Right atrium auricular region (tissue), 2 donors: ENCODE results near the gene ADCK1. TPM values are rescaled to one million over a fixed set of nuclear protein-coding genes. Genes with fewer than 3 reads are reported as not detected.

Experiments used
- DNase-seq: peaks from one replicate; pipeline ENCODE4 v3.0.0-alpha.2; 2019; ENCODE audit warnings: low spot score
- H3K27ac ChIP-seq, 2 donors: fragments of 200-600 bp; sonication (generic); 1 replicate in 1 of 2; 2 replicates in 1 of 2; pipeline ENCODE4 v1.5.1; 2016 to 2019
- H3K27me3 ChIP-seq, 2 donors: fragments of 200-600 bp; sonication (generic); one replicate each; pipeline versions ENCODE4 v1.5.1 to v1.6.0; 2017 to 2019
- H3K36me3 ChIP-seq: fragments of 200-600 bp; sonication (generic); one replicate; pipeline ENCODE4 v1.5.1; 2016
- H3K4me1 ChIP-seq, 2 donors: fragments of 200-600 bp; sonication (generic); one replicate each; pipeline versions ENCODE4 v1.5.1 to v1.6.0; 2017 to 2019
- H3K4me3 ChIP-seq, 2 donors: fragments of 200-600 bp; sonication (generic); 1 replicate in 1 of 2; 2 replicates in 1 of 2; pipeline ENCODE4 v1.5.1; 2017 to 2019; ENCODE audit warnings: mild to moderate bottlenecking in 1 of 2, moderate library complexity in 1 of 2
- H3K9me3 ChIP-seq, 2 donors: fragments of 200-600 bp; sonication (generic); one replicate each; pipeline ENCODE4 v1.5.1; 2019
- total RNA-seq, 2 donors: library from RNA; depleted of rRNA; stranded (reverse); fragments of >200 nt; gene quantifications; one replicate each; pipeline ENCODE4 v1.1.0, GENCODE V29; 2016
- TF ChIP-seq, protein P1 (sequence below), 2 donors: fragments of 200-600 bp; sonication (generic); IDR thresholded peaks; one replicate each; pipeline ENCODE4 v1.5.1; 2019; ENCODE audit warnings: antibody characterized with exemption in 2 of 2

The ADCK1 gene
- total RNA-seq, 2 donors from 2014 or later = 5.5 to 8.3 TPM

- no peaks in the 10 kb centered on the region for H3K4me1 ChIP-seq
- H3K36me3 ChIP-seq = no peaks in the 10 kb centered on the region
- no peaks in the 10 kb centered on the region for H3K27me3 ChIP-seq
- no peak overlapping the region for H3K4me3 ChIP-seq
- H3K9me3 ChIP-seq = no peaks in the 10 kb centered on the region
- DNase-seq = no peak
- TF ChIP-seq, protein P1, sequence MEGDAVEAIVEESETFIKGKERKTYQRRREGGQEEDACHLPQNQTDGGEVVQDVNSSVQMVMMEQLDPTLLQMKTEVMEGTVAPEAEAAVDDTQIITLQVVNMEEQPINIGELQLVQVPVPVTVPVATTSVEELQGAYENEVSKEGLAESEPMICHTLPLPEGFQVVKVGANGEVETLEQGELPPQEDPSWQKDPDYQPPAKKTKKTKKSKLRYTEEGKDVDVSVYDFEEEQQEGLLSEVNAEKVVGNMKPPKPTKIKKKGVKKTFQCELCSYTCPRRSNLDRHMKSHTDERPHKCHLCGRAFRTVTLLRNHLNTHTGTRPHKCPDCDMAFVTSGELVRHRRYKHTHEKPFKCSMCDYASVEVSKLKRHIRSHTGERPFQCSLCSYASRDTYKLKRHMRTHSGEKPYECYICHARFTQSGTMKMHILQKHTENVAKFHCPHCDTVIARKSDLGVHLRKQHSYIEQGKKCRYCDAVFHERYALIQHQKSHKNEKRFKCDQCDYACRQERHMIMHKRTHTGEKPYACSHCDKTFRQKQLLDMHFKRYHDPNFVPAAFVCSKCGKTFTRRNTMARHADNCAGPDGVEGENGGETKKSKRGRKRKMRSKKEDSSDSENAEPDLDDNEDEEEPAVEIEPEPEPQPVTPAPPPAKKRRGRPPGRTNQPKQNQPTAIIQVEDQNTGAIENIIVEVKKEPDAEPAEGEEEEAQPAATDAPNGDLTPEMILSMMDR (IDR thresholded peaks at IDR 0.05) = no peak
- H3K27ac ChIP-seq = no peak overlapping the region
Measured at GRCh38 chr14:77869340-77869739, 69.4 kb downstream of the ADCK1 start.

GRCh38 chr14:77870646-77871045 is 70.7 kb downstream of the ADCK1 start:
- Histone ChIP-seq H3K4me1 (no peaks in the 10 kb centered on the region), H3K27ac (no peak overlapping the region), H3K4me3 (no peak overlapping the region), H3K9me3 (no peaks in the 10 kb centered on the region), H3K27me3 (no peaks in the 10 kb centered on the region), H3K36me3 (no peaks in the 10 kb centered on the region)
- no peak for DNase-seq
- TF ChIP-seq, protein P1 (IDR thresholded peaks at IDR 0.05) = no peak

DNA sequence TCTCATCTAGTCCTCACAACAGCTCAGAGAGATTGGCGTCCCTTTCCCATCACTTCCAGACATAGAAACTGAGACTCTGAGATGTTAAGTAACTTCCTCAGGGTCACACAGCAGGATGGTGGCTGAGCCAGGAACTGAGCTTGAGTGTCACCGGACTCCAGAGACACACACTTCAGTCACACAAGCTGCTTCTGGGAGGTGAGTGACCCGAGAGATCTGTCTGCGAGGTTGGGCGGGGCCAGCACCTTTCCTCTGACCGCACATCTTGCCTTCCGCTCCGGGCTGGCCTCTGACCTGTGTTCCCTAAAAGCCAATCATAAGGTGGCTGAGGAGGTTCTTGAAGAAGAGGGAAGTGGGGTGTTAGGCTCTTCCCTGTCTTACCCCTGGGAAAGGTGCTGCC is 72.2 kb downstream of the ADCK1 start:
- Histone ChIP-seq H3K27me3 (no peaks in the 10 kb centered on the region), H3K4me1 (no peaks in the 10 kb centered on the region), H3K9me3 (no peaks in the 10 kb centered on the region), H3K4me3 (no peak overlapping the region), H3K27ac (no peak overlapping the region), H3K36me3 (no peaks in the 10 kb centered on the region)
- TF ChIP-seq, protein P1 (IDR thresholded peaks at IDR 0.05) = no peak
- DNase-seq = no peak

DNA sequence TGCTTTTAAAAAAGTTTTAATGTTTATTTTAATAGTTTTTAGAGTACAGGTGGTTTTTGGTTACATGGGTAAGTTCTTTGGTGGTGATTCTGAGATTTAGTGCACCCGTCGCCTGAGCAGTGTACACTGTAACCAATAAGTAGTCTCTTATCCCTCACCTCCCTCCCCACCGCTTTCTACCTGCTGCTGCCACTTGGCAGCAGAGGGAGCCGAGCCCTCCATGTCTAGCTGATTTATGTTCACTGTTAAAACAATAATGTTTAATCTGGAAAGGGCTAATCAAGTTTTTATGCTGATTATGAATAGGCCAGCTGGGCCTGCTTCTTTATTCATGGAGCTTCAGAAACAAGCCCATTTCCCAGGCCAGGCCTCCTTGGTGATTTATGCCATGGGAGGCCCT is 73.1 kb downstream of the ADCK1 start:
- no peak overlapping the region for H3K27ac ChIP-seq
- TF ChIP-seq, protein P1 (IDR thresholded peaks at IDR 0.05) = no peak
- no peak for DNase-seq

GRCh38 chr14:77878783-77879182 is 78.9 kb downstream of the ADCK1 start:
- Histone ChIP-seq H3K27me3 (no peaks in the 10 kb centered on the region), H3K27ac (no peak overlapping the region), H3K4me3 (no peak overlapping the region), H3K36me3 (no peaks in the 10 kb centered on the region), H3K4me1 (peaks cover 0 to 43% of the 10 kb centered on the region in 2 donors), H3K9me3 (no peaks in the 10 kb centered on the region)
- TF ChIP-seq, protein P1 (IDR thresholded peaks at IDR 0.05) = no peak
- DNase-seq = no peak

More for the DNA sequence above, 73.1 kb downstream of the ADCK1 start:
- Histone ChIP-seq H3K4me3 (no peak overlapping the region), H3K27me3 (no peaks in the 10 kb centered on the region), H3K36me3 (no peaks in the 10 kb centered on the region), H3K4me1 (no peaks in the 10 kb centered on the region), H3K9me3 (no peaks in the 10 kb centered on the region)

DNA sequence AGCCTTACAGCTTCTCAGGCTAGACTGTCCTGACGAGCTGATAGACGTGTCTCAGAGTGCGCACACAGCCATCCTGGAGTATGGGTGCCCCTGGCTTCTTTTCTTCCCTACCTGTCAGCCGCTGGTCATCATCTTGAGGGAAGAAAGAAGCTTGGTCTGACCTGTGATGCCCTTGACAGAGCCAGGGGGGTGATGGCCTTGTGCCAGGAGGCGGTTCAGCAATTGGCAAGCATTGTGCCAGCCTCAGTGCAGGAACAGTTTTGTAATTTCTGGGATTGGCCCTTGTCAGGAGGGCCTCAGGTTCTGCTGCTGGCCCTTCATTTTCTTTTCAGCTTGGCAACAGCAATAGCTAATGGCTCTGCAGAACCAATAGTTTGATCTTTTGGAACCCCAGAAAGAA is 80.1 kb downstream of the ADCK1 start:
- Histone ChIP-seq H3K9me3 (no peaks in the 10 kb centered on the region), H3K36me3 (no peaks in the 10 kb centered on the region), H3K4me1 (peaks cover 0 to 43% of the 10 kb centered on the region in 2 donors), H3K27me3 (no peaks in the 10 kb centered on the region), H3K4me3 (no peak overlapping the region), H3K27ac (no peak overlapping the region)
- TF ChIP-seq, protein P1 (IDR thresholded peaks at IDR 0.05) = no peak
- no peak for DNase-seq
